NB4 (cell line): Measurements from ENCODE around the gene CHCT1.

Experiments
- MYC ChIP-seq: IDR thresholded peaks from 2 replicates; pipeline ENCODE4 v1.6.1; 2011; ENCODE audit warnings: low read depth, low read length
- TF ChIP-seq, protein P1 (sequence below): IDR thresholded peaks from one replicate; pipeline ENCODE4 v1.5.1; 2012; ENCODE audit warnings: low read depth, low read length

DNA sequence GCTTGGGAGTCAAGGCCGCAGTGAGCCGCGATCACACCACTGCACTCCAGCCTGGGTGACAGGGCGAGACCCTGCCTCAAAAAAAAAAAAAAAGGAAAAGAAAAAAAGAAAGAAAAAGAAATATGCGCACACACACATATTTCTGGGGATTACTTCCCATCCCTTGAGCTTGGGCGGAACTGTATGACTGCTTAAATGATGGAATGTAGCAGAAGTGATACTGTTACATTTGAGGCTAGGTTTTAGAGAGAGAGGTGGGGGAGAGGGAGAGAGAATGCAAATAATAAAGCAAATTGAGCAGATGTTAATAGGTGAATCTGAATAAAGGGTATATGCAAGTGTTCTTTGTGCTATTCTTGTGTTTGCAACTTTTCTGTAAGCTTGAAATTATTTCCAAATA, 18.3 kb upstream of the CHCT1 start:
- TF ChIP-seq, protein P1, sequence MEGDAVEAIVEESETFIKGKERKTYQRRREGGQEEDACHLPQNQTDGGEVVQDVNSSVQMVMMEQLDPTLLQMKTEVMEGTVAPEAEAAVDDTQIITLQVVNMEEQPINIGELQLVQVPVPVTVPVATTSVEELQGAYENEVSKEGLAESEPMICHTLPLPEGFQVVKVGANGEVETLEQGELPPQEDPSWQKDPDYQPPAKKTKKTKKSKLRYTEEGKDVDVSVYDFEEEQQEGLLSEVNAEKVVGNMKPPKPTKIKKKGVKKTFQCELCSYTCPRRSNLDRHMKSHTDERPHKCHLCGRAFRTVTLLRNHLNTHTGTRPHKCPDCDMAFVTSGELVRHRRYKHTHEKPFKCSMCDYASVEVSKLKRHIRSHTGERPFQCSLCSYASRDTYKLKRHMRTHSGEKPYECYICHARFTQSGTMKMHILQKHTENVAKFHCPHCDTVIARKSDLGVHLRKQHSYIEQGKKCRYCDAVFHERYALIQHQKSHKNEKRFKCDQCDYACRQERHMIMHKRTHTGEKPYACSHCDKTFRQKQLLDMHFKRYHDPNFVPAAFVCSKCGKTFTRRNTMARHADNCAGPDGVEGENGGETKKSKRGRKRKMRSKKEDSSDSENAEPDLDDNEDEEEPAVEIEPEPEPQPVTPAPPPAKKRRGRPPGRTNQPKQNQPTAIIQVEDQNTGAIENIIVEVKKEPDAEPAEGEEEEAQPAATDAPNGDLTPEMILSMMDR, result no peak
- TF ChIP-seq MYC, result no peak
